Lower leg skin (tissue), 4 donors: ENCODE data around the gene USP46. TPM values are rescaled to one million over a fixed set of nuclear protein-coding genes. Genes with fewer than 3 reads are reported as not detected.
A peak's percentile ranks its signal among the peaks of the same experiment; 100 is the strongest.

Source experiments
- DNase-seq, 2 donors: peaks; one replicate each; pipeline ENCODE4 v3.0.0-alpha.2; 2019; ENCODE audit warnings: low spot score in 2 of 2
- H3K4me3 ChIP-seq: fragments of 200-600 bp; sonication (generic); 2 replicates; pipeline ENCODE4 v1.5.1; 2017; ENCODE audit warnings: mild to moderate bottlenecking, low read depth; ENCODE audit not compliant: poor library complexity, severe bottlenecking
- POLR2A ChIP-seq, 2 donors: fragments of 450-650 bp; IDR thresholded peaks; one replicate each; pipeline ENCODE4 v1.6.1; 2016 to 2017; ENCODE audit warnings: antibody characterized with exemption in 2 of 2, mild to moderate bottlenecking in 1 of 2, moderate library complexity in 1 of 2
- WGBS, 2 donors: methylation state at CpG; one replicate each; pipeline ENCODE4 v1.1.5; 2018; 5-methylcytosine and 5-hydroxymethylcytosine counted together
- intact Hi-C: fragments of 100-400 bp; cut with DNase I; formaldehyde crosslinking; loops from one replicate; pipeline ENCODE4 v1.15.0; 2023; ENCODE audit warnings: low total_unique reads
- total RNA-seq, 4 donors: library from RNA; depleted of rRNA; stranded (reverse); fragments of >200 nt; gene quantifications; one replicate each; pipeline ENCODE4 v1.1.0, GENCODE V29; 2016
- TF ChIP-seq, protein P1 (sequence below), 3 donors: fragments of 450-650 bp; IDR thresholded peaks; one replicate each; pipeline ENCODE4 v1.5.1; 2016; ENCODE audit warnings: antibody characterized with exemption in 3 of 3, mild to moderate bottlenecking in 3 of 3, moderate library complexity in 2 of 3

The USP46 gene
- total RNA-seq, 4 donors from 2014 or later, result 7.5 to 16.7 (median 12.5) TPM

DNA sequence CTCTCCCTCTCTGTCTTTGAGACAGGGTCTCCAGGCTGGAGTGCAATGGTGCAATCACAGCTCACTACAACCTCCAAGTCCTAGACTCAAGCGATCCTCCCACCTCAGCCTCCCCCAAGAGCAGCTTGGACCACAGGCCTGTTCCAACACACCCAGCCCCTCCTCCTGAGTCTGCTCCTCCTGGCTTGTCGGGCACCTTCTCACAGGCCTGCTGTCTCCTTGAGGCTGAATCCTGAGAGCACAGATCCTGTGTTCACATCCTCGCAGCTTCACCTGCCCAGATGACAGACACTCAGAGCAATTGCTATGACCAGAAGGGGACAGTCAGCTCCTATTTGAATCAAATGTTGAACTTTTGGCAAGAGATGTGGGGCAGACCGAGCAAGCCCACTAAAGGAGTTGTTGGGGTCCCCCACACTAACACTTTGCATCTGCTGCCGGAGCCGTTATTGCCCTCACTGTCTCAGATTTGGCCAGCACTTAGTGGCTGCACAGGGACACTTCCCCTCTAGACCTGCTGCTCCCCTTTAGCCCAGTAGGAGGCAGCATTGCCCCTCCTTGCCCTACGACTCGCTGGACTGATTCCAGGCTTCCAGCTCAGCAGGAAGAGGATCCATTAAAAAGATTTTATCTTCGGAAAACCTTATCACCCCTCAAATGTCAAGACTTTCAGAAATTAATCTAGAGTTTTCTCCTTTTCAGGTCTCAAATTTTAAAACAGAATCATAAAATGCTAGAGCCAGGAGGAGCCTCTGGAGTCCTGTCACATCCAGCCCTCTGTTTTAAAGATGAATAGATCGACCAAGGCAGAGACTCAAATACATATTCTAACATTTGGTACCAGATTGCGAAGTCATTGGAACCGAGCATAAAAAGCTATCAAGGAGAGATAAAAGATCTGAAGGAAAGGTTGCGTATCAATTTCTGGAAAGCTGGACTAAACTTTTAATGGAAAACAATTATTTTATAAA, 113.7 kb downstream of the USP46 start:
- intact Hi-C loops, result loop anchor here (5.0 kb wide), 1 partner anchor 437 kb away; no protein-coding TSS in a partner anchor
- no peak overlapping the region for H3K4me3 ChIP-seq
- no peak for TF ChIP-seq POLR2A (IDR thresholded peaks at IDR 0.05)
- TF ChIP-seq, protein P1, sequence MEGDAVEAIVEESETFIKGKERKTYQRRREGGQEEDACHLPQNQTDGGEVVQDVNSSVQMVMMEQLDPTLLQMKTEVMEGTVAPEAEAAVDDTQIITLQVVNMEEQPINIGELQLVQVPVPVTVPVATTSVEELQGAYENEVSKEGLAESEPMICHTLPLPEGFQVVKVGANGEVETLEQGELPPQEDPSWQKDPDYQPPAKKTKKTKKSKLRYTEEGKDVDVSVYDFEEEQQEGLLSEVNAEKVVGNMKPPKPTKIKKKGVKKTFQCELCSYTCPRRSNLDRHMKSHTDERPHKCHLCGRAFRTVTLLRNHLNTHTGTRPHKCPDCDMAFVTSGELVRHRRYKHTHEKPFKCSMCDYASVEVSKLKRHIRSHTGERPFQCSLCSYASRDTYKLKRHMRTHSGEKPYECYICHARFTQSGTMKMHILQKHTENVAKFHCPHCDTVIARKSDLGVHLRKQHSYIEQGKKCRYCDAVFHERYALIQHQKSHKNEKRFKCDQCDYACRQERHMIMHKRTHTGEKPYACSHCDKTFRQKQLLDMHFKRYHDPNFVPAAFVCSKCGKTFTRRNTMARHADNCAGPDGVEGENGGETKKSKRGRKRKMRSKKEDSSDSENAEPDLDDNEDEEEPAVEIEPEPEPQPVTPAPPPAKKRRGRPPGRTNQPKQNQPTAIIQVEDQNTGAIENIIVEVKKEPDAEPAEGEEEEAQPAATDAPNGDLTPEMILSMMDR (IDR thresholded peaks at IDR 0.05), result peak in 1 of 3 donors; percentile 69
- DNase-seq, result peak; percentile 69 to 93
- 39 to 42% methylated on average over 13 of the region's 13 CpGs for WGBS, 2 donors

Other genes starting within 250 kb of the USP46 start
- 1 to 10 TPM in 1 of 4 donors, under 1 TPM in 2, not detected in 1; 0.08 to 1.3 (median 0.94) TPM for gene ERVMER34-1, start 92.1 kb upstream of the USP46 start, total RNA-seq
- gene RASL11B, start 203.0 kb upstream of the USP46 start, total RNA-seq, result 1 to 10 TPM in 3 of 4 donors, under 1 TPM in 1; 0.80 to 4.0 (median 2.3) TPM